Posterior vena cava (tissue), 2 donors: ENCODE data around the gene TCF19. TPM values are rescaled to one million over a fixed set of nuclear protein-coding genes. Genes with fewer than 3 reads are reported as not detected.
"Not testable (repeated sequence)": the region's sequence is repeated elsewhere in the genome, so short reads cannot be mapped to it uniquely, and the experiment has no call there.

Experiments used
- DNase-seq: peaks from one replicate; pipeline ENCODE4 v3.0.0-alpha.2; 2020; ENCODE audit warnings: low spot score
- intact Hi-C, 2 donors: fragments of 100-400 bp; cut with DNase I; formaldehyde crosslinking; loops; one replicate each; pipeline versions ENCODE4 v1.14.1 to v1.14.2; 2022 to 2023
- total RNA-seq, 2 donors: library from RNA; stranded (reverse); fragmentation: NEBNext Ultra II Directional; extraction: Animal tissue kit (Norgen Biotek cat#: 25700); gene quantifications; one replicate each; pipeline ENCODE4 v1.2.1, GENCODE V29; 2021
- donor health status: DM: yes; HTN: yes; CAD: no.
- donor health status: DM: yes; HTN: yes; CAD: no.

TCF19 gene
- total RNA-seq, 2 donors from 2014 or later = 3.0 to 4.8 TPM

DNA sequence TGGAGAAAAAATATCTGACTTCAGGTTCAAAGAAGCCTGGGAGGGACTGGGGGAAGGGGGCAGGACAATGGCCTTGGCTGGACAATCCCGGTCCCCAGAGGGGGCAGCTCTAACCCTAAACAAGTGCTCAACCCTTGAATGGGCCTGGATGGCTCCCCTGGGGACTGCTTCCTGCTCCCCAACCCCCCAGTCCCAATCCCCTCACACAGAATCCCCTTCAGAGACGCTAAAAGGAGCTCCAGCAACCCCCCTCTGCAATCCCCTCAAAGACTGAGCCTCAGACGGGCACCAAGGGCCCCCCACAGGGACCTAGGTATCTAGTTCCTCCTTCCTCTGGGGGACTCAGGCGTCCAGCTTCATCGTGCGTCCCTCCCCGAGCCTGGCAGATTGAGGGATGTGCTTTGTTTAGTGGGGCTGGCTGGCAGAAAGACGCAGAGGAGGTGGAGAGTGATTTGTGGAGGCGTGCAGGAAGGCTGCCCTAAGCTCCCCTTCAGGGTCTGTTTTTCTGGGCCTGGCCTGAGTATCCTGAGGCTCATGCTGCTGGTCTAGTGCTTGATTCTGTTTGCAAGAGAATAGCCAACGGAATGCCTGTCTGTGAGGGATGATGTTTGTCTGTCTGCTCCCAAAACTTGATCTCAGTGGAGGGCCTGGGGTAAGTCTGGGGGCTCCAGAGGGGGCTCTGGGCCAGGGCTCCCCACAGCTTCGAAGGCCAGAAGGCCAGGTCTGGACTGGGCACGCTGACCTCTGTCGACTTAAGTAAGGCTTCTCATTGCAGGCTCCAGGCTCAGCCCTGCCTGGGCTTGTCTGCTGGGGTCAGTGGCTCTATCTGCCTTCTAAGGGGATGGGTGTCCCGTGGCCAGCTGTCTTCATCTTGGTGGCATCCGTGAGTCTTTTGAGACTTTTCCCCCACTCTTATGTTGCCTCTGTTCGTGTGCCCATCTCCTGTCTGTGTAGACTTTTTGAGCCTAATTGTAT, 13.8 kb downstream of the TCF19 start:
- intact Hi-C loops = no loop called here
- DNase-seq = peak; percentile 58

GRCh38 chr6:31172973-31173384, 14.6 kb downstream of the TCF19 start:
- intact Hi-C loops = no loop called here
- peak; percentile 48 for DNase-seq

GRCh38 chr6:31173406-31173805, 15.0 kb downstream of the TCF19 start:
- DNase-seq = peak; percentile 52
- intact Hi-C loops = no loop called here

GRCh38 chr6:31174378-31174777, 16.0 kb downstream of the TCF19 start:
- DNase-seq = peak; percentile 44
- intact Hi-C loops = no loop called here

GRCh38 chr6:31175971-31176370, 17.6 kb downstream of the TCF19 start:
- intact Hi-C loops = no loop called here
- no peak for DNase-seq

DNA sequence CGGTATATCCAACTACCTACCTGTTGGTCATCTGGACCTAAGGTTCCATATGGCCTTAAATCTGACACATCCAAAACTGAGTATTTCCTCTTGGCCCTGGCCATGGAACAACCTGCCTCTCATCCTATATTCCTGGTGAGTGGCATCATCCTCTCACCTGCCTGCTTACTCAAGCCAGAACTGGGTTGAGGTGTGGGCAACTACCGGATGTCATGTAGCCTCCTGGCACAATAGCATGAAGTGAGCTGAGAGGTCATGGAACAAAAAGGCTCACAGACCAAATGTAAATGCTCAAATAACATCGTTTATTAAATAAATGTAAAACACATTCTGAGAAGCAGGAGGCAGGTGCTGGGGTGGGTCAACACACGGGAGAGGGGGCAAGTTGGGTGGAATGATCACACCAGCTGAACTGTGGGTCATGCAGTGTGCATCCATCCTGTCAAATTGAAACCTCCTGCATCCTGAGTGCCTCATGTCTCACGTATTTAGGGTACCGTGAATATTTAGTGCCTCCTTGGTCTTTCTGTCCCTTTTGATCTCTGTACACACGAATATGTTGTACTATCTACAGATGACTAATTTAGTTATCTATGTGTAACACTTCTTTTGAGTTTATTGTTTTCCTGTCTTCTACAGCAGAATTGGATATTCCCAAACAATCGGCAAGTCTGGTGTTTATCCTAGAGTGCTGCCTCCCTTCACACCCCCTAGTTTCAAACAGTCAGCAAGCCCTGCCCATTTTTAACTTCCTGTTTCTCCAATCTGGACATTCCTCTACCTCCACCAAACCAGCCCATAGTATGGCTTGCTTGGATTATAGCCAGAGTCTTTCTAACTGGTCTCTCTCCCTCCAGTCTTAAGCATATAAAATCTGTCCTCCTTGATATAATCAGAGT, 20.0 kb downstream of the TCF19 start:
- DNase-seq = no peak
- intact Hi-C loops = no loop called here

DNA sequence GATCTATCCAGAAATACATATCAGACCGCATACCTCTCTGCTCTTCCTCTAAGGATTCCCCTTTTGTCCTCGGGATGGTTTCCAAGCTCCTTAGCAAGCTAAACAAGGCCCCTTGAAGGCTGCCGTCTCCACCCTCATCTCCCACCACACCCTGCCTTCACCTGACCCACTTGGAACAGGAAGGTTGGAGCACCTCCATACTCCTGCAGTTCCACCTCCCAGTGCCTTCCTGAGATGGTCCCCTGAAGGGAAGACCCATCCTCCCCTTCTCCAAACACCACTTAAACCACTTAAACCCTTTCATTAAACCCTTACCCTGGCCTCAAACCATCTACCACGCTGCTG, 20.6 kb downstream of the TCF19 start:
- intact Hi-C loops = no loop called here
- DNase-seq = peak; percentile 46

GRCh38 chr6:31179896-31180295, 21.5 kb downstream of the TCF19 start:
- intact Hi-C loops = no loop called here
- peak; percentile 69 for DNase-seq

DNA sequence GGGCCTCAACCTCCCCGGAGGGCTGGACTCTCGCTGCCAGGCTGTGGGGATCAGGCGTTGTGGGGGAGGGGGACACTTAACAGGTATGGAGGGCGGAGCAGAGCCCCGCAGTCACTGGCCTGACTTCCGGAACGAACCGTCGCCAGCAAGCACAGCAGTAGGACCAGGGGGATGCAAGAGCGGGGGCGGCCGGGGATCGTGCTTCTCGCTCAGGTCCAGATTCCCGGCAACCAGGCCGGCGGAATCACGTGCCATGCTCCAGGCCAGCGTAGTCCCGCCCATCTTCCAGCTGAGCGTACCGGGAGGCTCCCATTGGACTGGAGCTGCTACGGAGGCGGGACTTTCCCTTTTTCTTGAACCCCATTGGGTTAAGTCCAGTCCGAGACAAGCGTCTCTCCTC, 22.1 kb downstream of the TCF19 start:
- intact Hi-C loops = no loop called here
- peak; percentile 94 for DNase-seq

DNA sequence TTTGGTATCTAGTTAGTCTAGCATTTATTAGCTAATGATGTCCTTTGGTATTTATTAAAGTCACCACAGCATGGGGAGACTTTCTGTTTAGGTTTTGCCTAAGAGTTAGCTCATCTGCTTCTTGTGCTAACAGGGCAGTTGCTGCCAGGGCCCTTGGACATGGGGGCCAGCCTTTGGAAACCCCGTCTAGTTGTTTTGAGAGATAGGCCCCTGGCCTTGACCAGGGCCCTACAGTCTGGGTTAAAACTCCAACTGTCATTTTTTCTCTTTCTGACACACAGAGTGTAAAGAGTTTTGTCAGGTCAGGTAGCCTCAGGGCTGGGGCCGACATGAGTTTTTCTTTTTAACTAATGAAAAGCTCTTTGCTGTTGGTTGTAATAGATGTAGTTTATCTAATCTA, 24.9 kb downstream of the TCF19 start:
- DNase-seq, intact Hi-C loops: not testable (repeated sequence)

DNA sequence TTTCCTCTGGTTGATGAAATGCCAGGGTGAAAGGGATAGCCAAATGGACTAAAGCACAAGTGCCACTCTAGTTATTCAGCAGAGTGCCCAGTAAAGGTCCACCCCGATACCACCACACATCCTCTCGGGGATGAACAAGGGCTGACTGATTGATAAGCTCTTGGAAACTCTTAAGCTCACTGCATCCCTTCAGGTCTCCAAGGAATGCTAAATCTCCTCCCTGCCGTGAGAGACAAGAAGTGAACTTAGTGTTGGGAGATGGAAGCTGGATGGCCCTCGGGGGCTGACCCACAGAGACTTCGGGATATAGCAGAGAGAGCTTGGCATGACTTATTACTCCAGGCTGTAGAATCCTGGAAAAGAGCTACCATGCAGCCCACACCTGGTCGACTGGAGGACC, 25.5 kb downstream of the TCF19 start:
- not testable (repeated sequence) for DNase-seq

DNA sequence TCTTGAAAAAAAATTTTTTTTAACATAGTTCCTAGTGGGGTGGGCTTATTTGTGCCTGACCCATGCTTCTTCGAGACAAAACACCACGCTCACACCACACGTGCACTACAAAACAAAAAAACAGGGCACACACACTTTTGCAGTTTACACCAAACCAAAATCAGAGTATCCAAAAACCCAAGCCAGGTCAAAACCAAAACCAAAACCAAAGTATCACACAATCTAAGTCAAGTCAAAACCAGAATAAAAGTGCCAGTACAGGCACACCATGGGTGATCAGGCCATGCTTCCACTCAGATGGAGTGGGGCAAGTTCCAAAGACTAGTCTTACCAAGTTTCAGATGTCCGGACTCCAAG, 27.3 kb downstream of the TCF19 start:
- DNase-seq = not testable (repeated sequence)
- intact Hi-C loops = loop anchor here in 1 of 2 donors (1.0 kb wide), 1 partner anchor 23 kb away; no protein-coding TSS in a partner anchor

More for the DNA sequence above, 25.5 kb downstream of the TCF19 start:
- intact Hi-C loops = not testable (repeated sequence)

DNA sequence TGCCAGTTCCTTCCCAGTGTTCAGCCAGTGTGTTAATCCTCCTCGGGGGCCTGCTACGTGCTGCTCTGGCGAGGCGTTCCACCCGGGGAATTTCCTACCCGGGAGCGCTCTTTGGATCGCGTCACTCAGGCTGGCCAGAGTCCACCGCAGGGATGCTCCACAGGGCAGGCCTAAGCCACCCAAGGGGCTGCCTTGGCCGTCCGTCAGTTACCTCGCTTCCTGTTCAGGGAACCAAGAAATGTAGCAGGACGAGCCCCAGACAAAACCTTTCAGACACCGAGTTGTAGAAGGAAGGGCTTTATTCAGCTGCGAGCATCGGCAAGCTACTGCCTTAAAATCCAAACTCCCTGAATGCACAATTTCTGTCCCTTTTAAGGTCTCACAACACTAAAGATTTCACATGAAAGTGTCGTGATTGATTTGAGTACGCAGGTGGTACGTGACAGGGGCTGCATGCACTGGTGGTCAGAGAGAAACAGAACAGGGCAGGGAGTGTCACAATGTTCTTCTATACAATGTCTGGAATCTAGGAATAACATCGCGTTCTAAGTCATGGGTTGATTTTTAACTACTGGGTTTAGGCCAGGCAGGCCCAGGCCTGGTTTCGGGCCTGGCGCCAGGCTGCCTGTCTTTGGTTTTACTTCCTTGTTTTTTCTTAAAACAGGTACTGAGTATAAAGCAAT, 27.8 kb downstream of the TCF19 start:
- intact Hi-C loops = no loop called here
- DNase-seq = peak; percentile 85

- intact Hi-C loops = no loop called here
- no peak for DNase-seq
Measured at GRCh38 chr6:31187780-31188194, 29.4 kb downstream of the TCF19 start.

- intact Hi-C loops, DNase-seq: not testable (repeated sequence)
Measured at GRCh38 chr6:31189223-31189622, 30.8 kb downstream of the TCF19 start.

GRCh38 chr6:31190488-31190887, 32.1 kb downstream of the TCF19 start:
- no peak for DNase-seq
- intact Hi-C loops = loop anchor here (5.0 to 10.0 kb wide), 3 partner anchors 53 to 174 kb away; partner anchors contain the start of gene PSORS1C2 (in 1 of the 2)

GRCh38 chr6:31192431-31193105, 34.2 kb downstream of the TCF19 start:
- DNase-seq = not testable (repeated sequence)
- intact Hi-C loops = loop anchor here (5.0 to 10.0 kb wide), 3 partner anchors 55 to 172 kb away; partner anchors contain the start of gene PSORS1C2 (in 1 of the 2)

GRCh38 chr6:31193206-31193605, 34.8 kb downstream of the TCF19 start:
- intact Hi-C loops = loop anchor here (5.0 to 10.0 kb wide), 3 partner anchors 56 to 172 kb away; partner anchors contain the start of gene PSORS1C2 (in 1 of the 2)
- DNase-seq = no peak
